Thyroid gland (tissue), 4 donors: Measurements from ENCODE around the gene UBQLN4.

Source experiments
- CTCF ChIP-seq, 6 experiments: fragments of 200-600 bp in 3 of 6; fragments of 450-650 bp in 3 of 6; sonication (generic) in 3 of 6; IDR thresholded peaks; one replicate each; pipeline ENCODE4 v1.5.1; 2016 to 2019; ENCODE audit warnings: antibody characterized with exemption in 6 of 6, mild to moderate bottlenecking in 2 of 6, inconsistent platforms in 1 of 6, moderate library complexity in 1 of 6
- POLR2A ChIP-seq, 2 donors: fragments of 450-650 bp; IDR thresholded peaks; one replicate each; pipeline ENCODE4 v1.6.1; 2017; ENCODE audit warnings: antibody characterized with exemption in 2 of 2, mild to moderate bottlenecking in 2 of 2, moderate library complexity in 1 of 2

DNA sequence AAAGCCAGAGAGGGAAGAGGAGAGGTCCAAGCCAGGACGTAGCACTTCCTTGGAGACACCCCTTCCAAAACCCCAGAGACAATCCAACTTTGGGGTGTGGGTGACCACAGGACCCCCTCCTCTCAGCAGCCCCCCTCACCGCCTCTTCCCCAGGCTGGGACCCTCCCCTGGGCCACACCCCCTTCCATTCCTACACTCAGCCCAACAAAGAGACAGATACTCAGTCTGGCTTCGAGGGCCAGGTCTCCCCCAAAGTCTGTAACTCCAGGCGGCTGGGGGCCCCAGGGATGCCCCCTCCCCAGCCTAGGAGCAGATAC lies 27.2 kb upstream of the UBQLN4 start:
- TF ChIP-seq CTCF (IDR thresholded peaks at IDR 0.05) (no peak), POLR2A (IDR thresholded peaks at IDR 0.05) (no peak)
